Natural killer cell (primary cell): ENCODE measurements around the gene HLA-DPB1. TPM values are rescaled to one million over a fixed set of nuclear protein-coding genes. Genes with fewer than 3 reads are reported as not detected.
A peak's percentile ranks its signal among the peaks of the same experiment; 100 is the strongest.

Source experiments
- ATAC-seq, 3 donors: fragments of 150-1000 bp in 2 of 3; fragments of 200-7000 bp in 1 of 3; cut with Tn5 transposase; 1 replicate in 1 of 3; 2 replicates in 2 of 3; pipeline ENCODE4 v1.10.0; 2021; ENCODE audit warnings: mild to moderate bottlenecking in 2 of 3, moderate library complexity in 2 of 3
- DNase-seq, 2 donors: peaks; one replicate each; pipeline versions ENCODE4 v3.0.0 to v3.0.0-alpha.2; 2013 to 2021; ENCODE audit warnings: mixed read lengths in 1 of 2
- H3K27ac ChIP-seq: one replicate; pipeline ENCODE4 v1.5.1; 2013; ENCODE audit warnings: mild to moderate bottlenecking, low read length
- H3K27me3 ChIP-seq: one replicate; pipeline ENCODE4 v1.6.1; 2013; ENCODE audit warnings: low read length; ENCODE audit not compliant: control insufficient read depth, insufficient read depth
- H3K36me3 ChIP-seq: one replicate; pipeline ENCODE4 v1.6.1; 2013; ENCODE audit warnings: low read length; ENCODE audit not compliant: control insufficient read depth, insufficient read depth
- H3K4me1 ChIP-seq: one replicate; pipeline ENCODE4 v1.6.1; 2013; ENCODE audit warnings: low read length; ENCODE audit not compliant: control insufficient read depth, insufficient read depth
- H3K4me3 ChIP-seq: one replicate; pipeline ENCODE4 v1.5.1; 2013; ENCODE audit warnings: low read length
- H3K9me3 ChIP-seq: one replicate; pipeline ENCODE4 v1.6.1; 2013; ENCODE audit warnings: low read length; ENCODE audit not compliant: control insufficient read depth, insufficient read depth
- H3K27ac Mint-ChIP-seq, 2 donors: one replicate each; pipeline ENCODE4 v1.8.0; 2022; ENCODE audit warnings: mild to moderate bottlenecking in 2 of 2, mixed read lengths in 2 of 2, moderate library complexity in 1 of 2
- H3K27me3 Mint-ChIP-seq, 2 donors: one replicate each; pipeline ENCODE4 v1.8.0; 2022; ENCODE audit warnings: low read depth in 2 of 2, mixed read lengths in 2 of 2
- H3K36me3 Mint-ChIP-seq: one replicate; pipeline ENCODE4 v1.8.0; 2022; ENCODE audit warnings: mixed read lengths
- H3K4me1 Mint-ChIP-seq, 2 donors: one replicate each; pipeline ENCODE4 v1.8.0; 2022; ENCODE audit warnings: mixed read lengths in 2 of 2
- H3K4me3 Mint-ChIP-seq: one replicate; pipeline ENCODE4 v1.8.0; 2022; ENCODE audit warnings: mild to moderate bottlenecking, moderate library complexity, mixed read lengths
- H3K9me3 Mint-ChIP-seq, 2 donors: one replicate each; pipeline ENCODE4 v1.8.0; 2022; ENCODE audit warnings: mixed read lengths in 2 of 2
- CTCF ChIP-seq: fragments of 200-600 bp; IDR thresholded peaks from one replicate; pipeline ENCODE4 v1.8.0; 2022; ENCODE audit warnings: antibody characterized with exemption
- WGBS: methylation state at CpG from one replicate; pipeline ENCODE4 v1.1.7; 2013; ENCODE audit warnings: missing lambda C conversion rate; ENCODE audit not compliant: insufficient coverage; 5-methylcytosine and 5-hydroxymethylcytosine counted together
- intact Hi-C: fragments of 100-400 bp; cut with micrococcal nuclease; formaldehyde crosslinking; loops from one replicate; pipeline ENCODE4 v1.14.2; 2022
- total RNA-seq, 4 donors: library from RNA; stranded (reverse); fragments of 120-200 nt in 1 of 4; gene quantifications; one replicate each; pipeline versions ENCODE4 v1.2.3 to v1.2.4, GENCODE V29; 2013 to 2022

Gene HLA-DPB1
- total RNA-seq, 3 donors from 2014 or later (not counting 1 experiment from before 2014, with no cell fraction given): 55.2 to 131 (median 77.1) TPM

- no peak for ATAC-seq
Observed at GRCh38 chr6:33081098-33081824, 5.5 kb downstream of the HLA-DPB1 start.

GRCh38 chr6:33082702-33083101 lies 6.9 kb downstream of the HLA-DPB1 start:
- peak; percentile 52 to 75 (median 75) for ATAC-seq
- peak; percentile 49 for TF ChIP-seq CTCF
- Histone ChIP-seq H3K4me1 (peaks cover 31% of the 10 kb centered on the region), H3K36me3 (peaks cover 59% of the 10 kb centered on the region), H3K4me3 (no peak overlapping the region), H3K27me3 (no peaks in the 10 kb centered on the region), H3K27ac (no peak overlapping the region), H3K9me3 (no peaks in the 10 kb centered on the region)
- Mint-ChIP-seq H3K27ac (no peak overlapping the region), H3K27me3 (peaks cover 0 to 8% of the 10 kb centered on the region in 2 donors), H3K4me3 (no peak overlapping the region), H3K36me3 (no peaks in the 10 kb centered on the region), H3K9me3 (no peaks in the 10 kb centered on the region), H3K4me1 (peaks cover 28 to 43% of the 10 kb centered on the region in 2 donors)
- intact Hi-C loops: loop anchor here (1.0 kb wide), 1 partner anchor 68 kb away; no protein-coding TSS in a partner anchor
- DNase-seq: peak in 1 of 2 donors; percentile 35
- WGBS: 80% methylated on average over 1 of the region's 2 CpGs

More at GRCh38 chr6:33081098-33081824, 5.5 kb downstream of the HLA-DPB1 start:
- intact Hi-C loops: no loop called here
- Mint-ChIP-seq H3K9me3 (no peaks in the 10 kb centered on the region), H3K4me1 (peaks cover 42 to 56% of the 10 kb centered on the region in 2 donors), H3K27ac (peak overlapping the region in 1 of 2 donors; percentile 35), H3K27me3 (peaks cover 0 to 11% of the 10 kb centered on the region in 2 donors), H3K4me3 (peak overlapping the region; percentile 74), H3K36me3 (no peaks in the 10 kb centered on the region)
- Histone ChIP-seq H3K4me3 (no peak overlapping the region), H3K27me3 (no peaks in the 10 kb centered on the region), H3K9me3 (no peaks in the 10 kb centered on the region), H3K36me3 (peaks cover 47% of the 10 kb centered on the region), H3K27ac (no peak overlapping the region), H3K4me1 (peaks cover 36% of the 10 kb centered on the region)
- WGBS: 95% methylated on average over 16 of the region's 16 CpGs
- no peak for DNase-seq
- TF ChIP-seq CTCF: no peak

- ATAC-seq (no peak), DNase-seq (no peak)
- no peak overlapping the region for H3K27ac Mint-ChIP-seq
- H3K36me3 Mint-ChIP-seq: no peaks in the 10 kb centered on the region
- Histone ChIP-seq H3K36me3 (peaks cover 57% of the 10 kb centered on the region), H3K27me3 (no peaks in the 10 kb centered on the region), H3K4me3 (no peak overlapping the region), H3K9me3 (no peaks in the 10 kb centered on the region), H3K4me1 (peaks cover 10% of the 10 kb centered on the region), H3K27ac (no peak overlapping the region)
- no peak overlapping the region for H3K4me3 Mint-ChIP-seq
- intact Hi-C loops: no loop called here
- peaks cover 0 to 10% of the 10 kb centered on the region in 2 donors for H3K27me3 Mint-ChIP-seq
- 95% methylated on average over 8 of the region's 8 CpGs for WGBS
- peaks cover 18 to 24% of the 10 kb centered on the region in 2 donors for H3K4me1 Mint-ChIP-seq
- no peaks in the 10 kb centered on the region for H3K9me3 Mint-ChIP-seq
- no peak for TF ChIP-seq CTCF
Observed at GRCh38 chr6:33085627-33086026, 9.8 kb downstream of the HLA-DPB1 start.
